ENCODE data around the gene RPS24.
A peak's percentile ranks its signal among the peaks of the same experiment; 100 is the strongest.
"Not testable (repeated sequence)": the region's sequence is repeated elsewhere in the genome, so short reads cannot be mapped to it uniquely, and the experiment has no call there.

Gene RPS24

GRCh38 chr10:78033637-78034470, at the start of gene RPS24:
Gene RPS24, plus strand, starts transcription at chr10:78033863. Its CDS starts 39 bp downstream, at chr10:78033902.
- DNase-seq, result peak; percentile 97 to 99 (median 99)

DNA sequence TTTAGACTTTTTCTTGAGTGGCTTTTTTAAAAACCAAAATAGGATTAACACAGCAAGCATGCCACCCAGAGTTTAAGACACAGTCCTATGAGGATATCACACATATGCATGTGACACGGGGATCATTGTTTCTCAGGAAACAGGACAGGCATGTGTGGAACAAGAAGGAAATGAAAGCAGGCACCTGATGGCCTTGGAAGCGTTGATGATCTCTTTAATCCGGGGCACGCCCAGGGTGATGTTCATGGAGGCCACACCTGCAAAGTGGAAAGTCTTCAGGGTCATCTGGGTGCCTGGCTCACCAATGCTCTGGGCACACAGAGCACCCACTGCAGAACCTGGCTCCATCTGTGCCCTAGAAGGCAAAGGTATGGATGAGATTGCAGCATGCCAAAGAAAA, 48.7 kb upstream of the RPS24 start:
- no peak for DNase-seq

DNA sequence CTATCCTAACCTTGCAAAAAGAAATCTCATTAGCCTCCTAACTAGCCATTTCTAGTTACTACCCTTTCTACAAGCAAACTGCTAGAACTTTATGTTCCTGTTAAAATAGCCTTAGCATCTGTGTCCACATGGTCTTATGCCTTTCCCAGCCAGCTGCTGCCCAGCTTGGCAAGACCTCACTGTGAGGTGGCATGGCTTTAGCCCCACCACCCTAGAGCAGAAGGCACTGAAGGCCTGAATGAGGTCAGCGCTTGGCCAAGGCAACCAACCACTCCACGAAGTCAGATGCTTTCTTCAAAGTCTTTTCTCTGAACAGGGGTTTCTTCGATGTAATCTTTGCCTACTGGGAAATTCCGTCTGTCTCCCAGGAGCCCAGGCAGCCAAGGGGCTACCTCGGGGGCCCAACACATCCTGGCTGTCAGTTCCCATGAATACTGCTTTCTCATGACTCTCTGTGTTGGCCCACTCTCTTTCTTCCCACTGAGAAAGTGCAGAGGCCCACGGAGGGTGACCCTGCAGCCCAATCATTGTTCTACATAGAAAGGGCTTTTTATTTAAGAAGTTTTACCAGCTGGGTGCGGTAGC, 45.9 kb upstream of the RPS24 start:
- no peak for DNase-seq

DNA sequence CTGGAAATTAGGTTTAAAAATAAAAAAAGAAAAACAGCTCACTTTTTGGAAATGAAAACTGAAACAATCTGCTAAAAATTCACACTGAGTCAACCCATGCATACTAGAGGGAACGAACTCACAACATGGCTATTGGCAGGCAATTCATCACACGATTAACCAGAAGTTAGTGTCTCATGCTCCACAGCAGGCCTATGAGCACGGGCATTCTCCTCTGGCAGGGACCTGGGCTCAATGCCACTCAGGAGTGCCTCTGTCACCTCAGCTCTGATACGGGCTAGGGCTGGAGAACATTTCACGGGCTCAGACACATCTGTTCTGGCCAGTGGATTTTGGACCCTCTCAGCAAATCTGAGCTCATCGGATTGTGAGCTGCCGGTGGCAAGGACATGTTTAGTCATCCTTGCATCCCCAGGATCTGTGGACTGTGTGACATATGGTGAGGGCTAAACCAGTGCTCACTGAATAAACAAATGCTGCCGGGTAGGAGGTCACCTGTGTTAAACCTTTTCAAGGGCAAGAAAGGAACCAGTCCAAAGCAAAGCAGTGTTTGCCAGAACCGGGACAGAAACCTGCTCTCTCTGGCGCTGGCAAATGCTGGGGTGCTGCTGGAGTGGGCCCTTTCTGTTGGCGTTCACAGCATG, 44.5 kb upstream of the RPS24 start:
- no peak for DNase-seq

GRCh38 chr10:77993620-77994019, 40.0 kb upstream of the RPS24 start:
- no peak for DNase-seq

- not testable (repeated sequence) for DNase-seq
Observed at GRCh38 chr10:77998780-77999179, 34.9 kb upstream of the RPS24 start.

- no peak for DNase-seq
Observed at GRCh38 chr10:78000206-78000605, 33.5 kb upstream of the RPS24 start.

DNA sequence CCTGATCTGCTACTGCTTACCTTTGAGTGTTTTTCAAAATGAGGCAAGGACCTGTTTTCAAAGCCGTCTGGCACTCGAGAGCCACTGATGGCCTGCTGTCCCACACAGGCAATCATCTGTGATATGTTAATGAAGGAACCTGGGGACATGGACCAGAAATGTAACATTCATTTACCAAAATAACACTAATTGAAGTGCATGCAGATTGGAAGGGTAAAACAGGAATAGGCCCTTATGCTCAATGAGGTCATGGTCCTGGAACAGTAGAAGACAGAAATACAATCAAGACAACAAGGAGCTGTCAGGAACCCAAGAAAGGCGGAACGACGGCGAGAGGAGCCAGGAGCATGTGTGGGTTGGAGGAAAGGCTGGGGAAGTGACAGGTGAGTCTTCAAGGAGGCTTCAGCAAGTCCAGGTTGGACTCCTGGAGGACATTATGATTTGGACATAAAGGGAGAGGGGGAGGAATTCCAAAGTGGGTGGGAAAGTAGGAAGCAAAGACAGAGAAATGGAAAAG, 32.6 kb upstream of the RPS24 start:
- DNase-seq, result no peak

GRCh38 chr10:78002541-78003288, 30.9 kb upstream of the RPS24 start:
- no peak for DNase-seq

GRCh38 chr10:78004215-78005026, 29.2 kb upstream of the RPS24 start:
- no peak for DNase-seq

DNA sequence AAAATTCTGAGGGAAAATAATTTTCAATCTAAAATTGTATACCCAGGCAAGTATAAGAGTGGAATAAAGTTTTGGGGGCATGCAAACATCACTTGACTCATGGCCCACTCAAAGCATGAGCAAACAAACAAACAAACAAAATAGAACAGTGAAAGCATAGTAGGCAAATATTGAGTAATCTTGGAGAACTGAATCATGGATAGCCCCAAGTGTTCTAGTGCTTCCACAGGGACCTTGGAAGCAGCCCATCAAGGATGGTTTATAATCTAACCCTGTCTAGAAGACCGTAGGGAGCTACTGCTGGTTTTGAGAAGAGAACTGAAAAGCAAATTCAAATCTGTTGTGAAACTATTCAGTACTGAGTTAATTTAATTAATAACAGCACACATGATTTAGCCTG, 26.5 kb upstream of the RPS24 start:
- DNase-seq, result no peak

GRCh38 chr10:78009662-78010061, 24.0 kb upstream of the RPS24 start:
- no peak for DNase-seq

- DNase-seq, result no peak
Observed at GRCh38 chr10:78010278-78010677, 23.4 kb upstream of the RPS24 start.

DNA sequence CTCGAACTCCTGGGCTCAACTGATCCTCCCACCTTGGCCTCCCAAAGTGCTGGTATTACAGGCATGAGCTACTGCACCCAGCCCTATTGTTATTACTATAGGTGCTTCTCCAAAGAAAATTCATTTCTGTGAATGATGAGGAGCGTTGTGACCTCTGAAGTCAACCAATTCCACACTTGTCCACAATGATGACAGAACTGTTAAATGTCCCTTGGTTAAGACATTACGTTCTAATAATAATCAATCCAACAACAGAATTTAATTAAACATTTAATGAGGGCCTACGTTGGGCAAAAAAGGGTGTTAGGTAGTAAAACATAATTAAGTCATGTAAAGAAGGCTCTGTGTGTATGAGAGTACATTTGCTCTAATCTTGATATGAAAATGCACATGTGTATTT, 22.6 kb upstream of the RPS24 start:
- no peak for DNase-seq

DNA sequence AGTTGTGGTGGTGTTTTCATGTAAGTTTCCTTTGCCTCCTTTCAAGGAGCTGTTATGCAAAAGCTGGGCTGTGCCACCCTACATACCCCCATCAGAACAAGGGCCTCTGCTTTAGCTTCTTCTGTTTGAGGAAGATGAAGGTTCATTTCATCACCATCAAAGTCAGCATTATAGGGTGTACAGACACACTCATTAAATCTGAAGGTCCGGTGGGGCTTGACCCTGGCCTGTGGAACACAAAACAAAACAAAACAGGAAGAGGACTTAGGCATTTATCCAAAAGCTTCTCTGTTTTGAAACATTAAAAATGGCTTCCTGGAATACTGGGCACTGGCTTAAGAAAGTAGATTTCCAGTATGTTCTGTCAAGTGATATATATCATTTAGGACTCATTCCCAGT, 20.1 kb upstream of the RPS24 start:
- DNase-seq, result no peak

GRCh38 chr10:78015546-78015945, 18.1 kb upstream of the RPS24 start:
- DNase-seq, result no peak

- DNase-seq, result no peak
Observed at GRCh38 chr10:78017856-78018255, 15.8 kb upstream of the RPS24 start.

- no peak for DNase-seq
Observed at GRCh38 chr10:78019264-78019663, 14.4 kb upstream of the RPS24 start.

DNA sequence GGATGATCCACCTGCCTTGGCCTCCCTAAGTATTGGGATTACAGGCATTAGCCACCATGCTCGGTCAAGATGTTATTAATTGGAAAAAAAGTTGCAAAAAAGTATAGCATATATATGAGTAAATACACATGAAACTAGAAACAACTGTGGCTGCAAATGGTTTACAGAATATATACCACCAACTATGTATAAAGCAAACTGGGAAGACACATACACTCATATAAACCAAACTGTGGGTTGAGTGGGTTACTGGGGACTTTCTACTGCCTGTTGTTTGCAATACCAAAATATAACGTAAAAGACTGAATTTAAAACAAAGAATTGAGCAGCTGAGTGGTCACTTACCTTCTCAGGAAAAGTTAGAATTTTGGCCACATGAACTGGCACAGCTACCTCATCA, 12.5 kb upstream of the RPS24 start:
- no peak for DNase-seq

- no peak for DNase-seq
Observed at GRCh38 chr10:78023741-78024140, 9.9 kb upstream of the RPS24 start.

GRCh38 chr10:78025685-78026364, 7.8 kb upstream of the RPS24 start:
- no peak for DNase-seq
